ENCODE results near the gene ST7. TPM values are rescaled to one million over a fixed set of nuclear protein-coding genes. Genes with fewer than 3 reads are reported as not detected.

The ST7 gene
- total RNA-seq, 1 donor = 31.5 TPM

- TF ChIP-seq, protein P1, sequence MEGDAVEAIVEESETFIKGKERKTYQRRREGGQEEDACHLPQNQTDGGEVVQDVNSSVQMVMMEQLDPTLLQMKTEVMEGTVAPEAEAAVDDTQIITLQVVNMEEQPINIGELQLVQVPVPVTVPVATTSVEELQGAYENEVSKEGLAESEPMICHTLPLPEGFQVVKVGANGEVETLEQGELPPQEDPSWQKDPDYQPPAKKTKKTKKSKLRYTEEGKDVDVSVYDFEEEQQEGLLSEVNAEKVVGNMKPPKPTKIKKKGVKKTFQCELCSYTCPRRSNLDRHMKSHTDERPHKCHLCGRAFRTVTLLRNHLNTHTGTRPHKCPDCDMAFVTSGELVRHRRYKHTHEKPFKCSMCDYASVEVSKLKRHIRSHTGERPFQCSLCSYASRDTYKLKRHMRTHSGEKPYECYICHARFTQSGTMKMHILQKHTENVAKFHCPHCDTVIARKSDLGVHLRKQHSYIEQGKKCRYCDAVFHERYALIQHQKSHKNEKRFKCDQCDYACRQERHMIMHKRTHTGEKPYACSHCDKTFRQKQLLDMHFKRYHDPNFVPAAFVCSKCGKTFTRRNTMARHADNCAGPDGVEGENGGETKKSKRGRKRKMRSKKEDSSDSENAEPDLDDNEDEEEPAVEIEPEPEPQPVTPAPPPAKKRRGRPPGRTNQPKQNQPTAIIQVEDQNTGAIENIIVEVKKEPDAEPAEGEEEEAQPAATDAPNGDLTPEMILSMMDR (IDR thresholded peaks at IDR 0.05; ENCODE audit: insufficient read depth, low read depth, low read length) = no peak
- DNase-seq (ENCODE audit: low read depth) = no peak
- H3K4me3 ChIP-seq (ENCODE audit: low read depth, low read length) = no peak overlapping the region
Measured at GRCh38 chr7:116950889-116951351, 2.4 kb upstream of the ST7 start.

DNA sequence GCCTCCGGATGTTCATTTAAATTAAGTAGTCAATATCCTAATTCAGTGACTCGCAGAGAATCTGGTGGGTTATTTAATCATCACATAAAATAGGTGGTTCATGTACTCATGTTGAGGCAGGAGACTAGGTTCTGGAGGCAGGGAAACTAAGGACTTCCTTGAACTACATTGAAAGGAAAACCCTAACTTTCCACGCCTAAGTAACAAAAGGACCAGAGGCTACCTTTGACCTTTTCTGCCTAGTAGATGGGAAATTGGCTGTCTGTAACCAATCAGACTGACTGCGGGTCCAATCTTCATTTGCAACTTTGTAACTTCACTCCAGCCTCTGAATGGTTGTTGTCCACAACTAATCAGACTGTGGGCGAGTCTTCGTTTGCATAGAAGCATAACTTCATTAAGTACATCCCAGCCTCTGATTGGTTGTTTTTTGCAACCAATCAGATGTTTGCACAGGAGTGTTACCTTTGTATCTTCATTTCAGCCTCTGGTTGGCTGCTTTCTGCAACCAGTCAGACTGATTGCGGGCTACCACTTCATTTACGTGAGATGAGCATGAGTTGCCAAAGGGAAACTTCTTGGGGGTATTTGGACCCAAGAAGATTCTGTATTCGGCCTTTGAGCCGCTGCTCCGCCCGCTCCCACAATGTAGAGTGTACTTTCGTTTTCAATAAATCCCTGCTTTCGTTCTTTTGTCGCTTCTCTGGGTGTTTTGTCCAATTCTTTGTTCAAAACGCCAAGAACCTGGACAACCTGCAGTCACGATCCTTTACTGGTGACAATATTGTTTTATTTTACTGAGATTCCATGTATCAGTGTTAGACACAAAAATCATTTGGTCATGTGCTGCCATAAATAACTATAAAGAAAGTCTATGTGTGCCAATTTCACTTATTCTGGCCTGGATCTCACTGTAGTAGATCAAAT lies 1.7 kb upstream of the ST7 start:
- peak; percentile 33 for DNase-seq (ENCODE audit: low read depth)
- peak overlapping the region; percentile 86 for H3K4me3 ChIP-seq (ENCODE audit: low read depth, low read length)
- TF ChIP-seq, protein P1 (IDR thresholded peaks at IDR 0.05; ENCODE audit: insufficient read depth, low read depth, low read length) = no peak

DNA sequence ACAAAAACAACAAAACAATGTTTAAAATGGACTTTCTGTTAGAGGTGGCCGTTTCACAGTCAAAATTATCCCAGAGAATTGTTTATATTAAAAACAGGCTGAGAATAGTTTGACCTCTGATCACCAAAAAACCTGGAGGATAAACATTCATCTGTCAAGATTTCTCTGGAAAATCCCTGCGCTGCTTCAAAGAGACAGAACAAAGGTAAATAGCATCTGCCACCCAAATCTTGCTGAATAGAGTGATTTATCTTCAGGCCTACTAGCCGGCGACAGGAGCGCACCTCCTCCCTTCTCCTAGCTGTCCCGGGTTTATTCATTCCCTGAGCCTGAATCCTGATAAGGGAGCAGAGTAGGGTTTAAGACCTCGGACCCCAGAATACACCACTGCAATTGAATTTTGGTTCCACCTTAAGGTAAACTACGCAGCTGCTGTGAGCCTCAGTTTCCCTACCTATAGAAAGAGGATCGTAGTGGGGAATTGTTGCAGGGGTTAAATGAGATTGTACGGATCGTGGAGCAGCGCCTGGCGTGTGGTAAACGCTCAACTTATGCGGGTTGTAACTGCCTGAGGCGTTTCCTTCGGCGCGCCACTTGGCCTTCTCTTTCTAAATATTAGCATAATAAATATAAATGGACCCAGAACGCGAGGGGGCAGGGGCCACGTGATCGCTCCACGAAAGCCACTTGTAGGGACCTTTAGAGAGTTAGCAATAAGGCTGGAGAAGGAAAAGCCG lies 498 bp upstream of the ST7 start:
- peak overlapping the region; percentile 86 for H3K4me3 ChIP-seq (ENCODE audit: low read depth, low read length)
- peak; percentile 61 for DNase-seq (ENCODE audit: low read depth)
- TF ChIP-seq, protein P1 (IDR thresholded peaks at IDR 0.05; ENCODE audit: insufficient read depth, low read depth, low read length) = no peak

GRCh38 chr7:116953906-116954838 lies 871 bp downstream of the ST7 start:
- H3K4me3 ChIP-seq (ENCODE audit: low read depth, low read length) = peak overlapping the region; percentile 86
- peak; percentile 89 for DNase-seq (ENCODE audit: low read depth)
- TF ChIP-seq, protein P1 (IDR thresholded peaks at IDR 0.05; ENCODE audit: insufficient read depth, low read depth, low read length) = no peak

GRCh38 chr7:116955340-116955739 lies 2.0 kb downstream of the ST7 start:
- H3K4me3 ChIP-seq (ENCODE audit: low read depth, low read length) = peak overlapping the region; percentile 86
- DNase-seq (ENCODE audit: low read depth) = no peak
- TF ChIP-seq, protein P1 (IDR thresholded peaks at IDR 0.05; ENCODE audit: insufficient read depth, low read depth, low read length) = no peak
